H9 (cell line): ENCODE results near the gene SNED1. TPM values are rescaled to one million over a fixed set of nuclear protein-coding genes. Genes with fewer than 3 reads are reported as not detected.

Experiments used
- DNase-seq: peaks from one replicate; pipeline ENCODE4 v3.0.0-alpha.2; 2017
- H2AFZ ChIP-seq: one replicate; pipeline ENCODE4 v1.6.1; 2013; ENCODE audit warnings: mild to moderate bottlenecking, low read length, control low read depth, moderate library complexity
- H2AK5ac ChIP-seq: 2 replicates; pipeline ENCODE4 v1.6.1; 2013; ENCODE audit warnings: low read length, control low read depth, mixed read lengths; ENCODE audit not compliant: insufficient read length
- H2BK120ac ChIP-seq: one replicate; pipeline ENCODE4 v1.6.1; 2013; ENCODE audit warnings: low read depth, mild to moderate bottlenecking, low read length, control low read depth, inconsistent platforms; ENCODE audit not compliant: poor library complexity, severe bottlenecking
- H2BK12ac ChIP-seq: 2 replicates; pipeline ENCODE4 v1.6.1; 2013; ENCODE audit warnings: low read length, control low read depth, mixed read lengths, low read depth; ENCODE audit not compliant: insufficient read length
- H2BK15ac ChIP-seq: 2 replicates; pipeline ENCODE4 v1.6.1; 2013; ENCODE audit warnings: low read depth, low read length, control low read depth
- H2BK20ac ChIP-seq: one replicate; pipeline ENCODE4 v1.6.1; 2013; ENCODE audit warnings: low read depth, mild to moderate bottlenecking, low read length, control low read depth, inconsistent platforms; ENCODE audit not compliant: poor library complexity, severe bottlenecking
- H2BK5ac ChIP-seq: 2 replicates; pipeline ENCODE4 v1.6.1; 2013; ENCODE audit warnings: low read length, control low read depth, mixed read lengths; ENCODE audit not compliant: insufficient read length
- H3K14ac ChIP-seq: 2 replicates; pipeline ENCODE4 v1.6.1; 2013; ENCODE audit warnings: low read length, control low read depth; ENCODE audit not compliant: insufficient read depth
- H3K18ac ChIP-seq: 2 replicates; pipeline ENCODE4 v1.6.1; 2013; ENCODE audit warnings: low read depth, mild to moderate bottlenecking, mixed read lengths, low read length, control low read depth; ENCODE audit not compliant: insufficient read length
- H3K23ac ChIP-seq: 2 replicates; pipeline ENCODE4 v1.6.1; 2013; ENCODE audit warnings: low read length, control low read depth, mixed read lengths, low read depth; ENCODE audit not compliant: insufficient read length
- H3K23me2 ChIP-seq: 2 replicates; pipeline ENCODE4 v1.6.1; 2013; ENCODE audit warnings: low read depth, mild to moderate bottlenecking, mixed read lengths, low read length, control low read depth; ENCODE audit not compliant: insufficient read length, poor library complexity, severe bottlenecking
- H3K27ac ChIP-seq: 2 replicates; pipeline ENCODE4 v1.5.1; 2013; ENCODE audit warnings: low read length, control low read depth, mixed read lengths, low read depth; ENCODE audit not compliant: insufficient read length
- H3K27me3 ChIP-seq: 2 replicates; pipeline ENCODE4 v1.6.1; 2013; ENCODE audit warnings: low read length, control low read depth, inconsistent platforms; ENCODE audit not compliant: insufficient read depth
- H3K4ac ChIP-seq: 2 replicates; pipeline ENCODE4 v1.6.1; 2013; ENCODE audit warnings: low read depth, mild to moderate bottlenecking, control low read depth, inconsistent platforms, low read length, moderate library complexity
- H3K4me1 ChIP-seq: 2 replicates; pipeline ENCODE4 v1.6.1; 2013; ENCODE audit warnings: low read length, control low read depth, inconsistent platforms; ENCODE audit not compliant: insufficient read depth
- H3K4me2 ChIP-seq: 2 replicates; pipeline ENCODE4 v1.6.1; 2013; ENCODE audit warnings: low read length, control low read depth, mixed read lengths; ENCODE audit not compliant: insufficient read length, insufficient read depth
- H3K56ac ChIP-seq: 2 replicates; pipeline ENCODE4 v1.6.1; 2013; ENCODE audit warnings: low read depth, mild to moderate bottlenecking, mixed read lengths, low read length, control low read depth; ENCODE audit not compliant: insufficient read length
- H3K79me1 ChIP-seq: 2 replicates; pipeline ENCODE4 v1.6.1; 2013; ENCODE audit warnings: low read depth, mild to moderate bottlenecking, moderate library complexity, low read length, control low read depth, inconsistent platforms; ENCODE audit not compliant: insufficient read depth, poor library complexity, severe bottlenecking
- H3K79me2 ChIP-seq: 2 replicates; pipeline ENCODE4 v1.6.1; 2013; ENCODE audit warnings: low read length, control low read depth, inconsistent platforms; ENCODE audit not compliant: insufficient read depth
- H3K9ac ChIP-seq: 2 replicates; pipeline ENCODE4 v1.6.1; 2013; ENCODE audit warnings: low read length, control low read depth, mixed read lengths; ENCODE audit not compliant: insufficient read length; ENCODE audit errors: extremely low read depth
- H3K9me3 ChIP-seq: one replicate; pipeline ENCODE4 v1.6.1; 2013; ENCODE audit warnings: low read depth, low read length, inconsistent platforms; ENCODE audit not compliant: control insufficient read depth
- H3T11ph ChIP-seq: one replicate; pipeline ENCODE4 v1.6.1; 2013; ENCODE audit warnings: mild to moderate bottlenecking, low read length, control low read depth, inconsistent platforms
- H4K20me1 ChIP-seq: one replicate; pipeline ENCODE4 v1.6.1; 2013; ENCODE audit not compliant: control insufficient read depth, insufficient read length, insufficient read depth
- H4K5ac ChIP-seq: 2 replicates; pipeline ENCODE4 v1.6.1; 2013; ENCODE audit warnings: low read depth, mild to moderate bottlenecking, mixed read lengths, low read length, control low read depth; ENCODE audit not compliant: insufficient read length
- H4K8ac ChIP-seq: replicated peaks from 2 replicates; pipeline ENCODE4 v1.6.1; 2013; ENCODE audit warnings: low read length, control low read depth, mixed read lengths, low read depth; ENCODE audit not compliant: insufficient read length
- H4K91ac ChIP-seq: 2 replicates; pipeline ENCODE4 v1.6.1; 2013; ENCODE audit warnings: low read depth, mild to moderate bottlenecking, moderate library complexity, mixed read lengths, low read length, control low read depth; ENCODE audit not compliant: insufficient read length
- H3K27ac Mint-ChIP-seq, 3 experiments: 2 replicates in 2 of 3; 3 replicates in 1 of 3; pipeline ENCODE4 v1.8.0; 2020 to 2021; ENCODE audit warnings: mixed read lengths in 3 of 3, mild to moderate bottlenecking in 1 of 3, moderate library complexity in 1 of 3
- H3K27me3 Mint-ChIP-seq: 2 replicates; pipeline ENCODE4 v1.8.0; 2021; ENCODE audit warnings: low read depth, mild to moderate bottlenecking, moderate library complexity, mixed read lengths
- H3K36me3 Mint-ChIP-seq, 3 experiments: 2 replicates in 2 of 3; 3 replicates in 1 of 3; pipeline ENCODE4 v1.8.0; 2020 to 2021; ENCODE audit warnings: low read depth in 3 of 3, mixed read lengths in 3 of 3; ENCODE audit not compliant: insufficient read depth in 1 of 3
- H3K4me1 Mint-ChIP-seq, 2 experiments: 2 replicates each; pipeline ENCODE4 v1.8.0; 2020; ENCODE audit warnings: mixed read lengths in 2 of 2
- H3K4me3 Mint-ChIP-seq, 2 experiments: 2 replicates in 1 of 2; 3 replicates in 1 of 2; pipeline ENCODE4 v1.8.0; 2020 to 2021; ENCODE audit warnings: mild to moderate bottlenecking in 2 of 2, mixed read lengths in 2 of 2, moderate library complexity in 1 of 2
- H3K9me3 Mint-ChIP-seq, 2 experiments: 2 replicates in 1 of 2; 3 replicates in 1 of 2; pipeline ENCODE4 v1.8.0; 2020; ENCODE audit warnings: mild to moderate bottlenecking in 2 of 2, mixed read lengths in 2 of 2, moderate library complexity in 1 of 2
- CTCF ChIP-seq: fragments of 200-600 bp; sonication (generic); conservative IDR thresholded peaks from 3 replicates; pipeline ENCODE4 v1.8.0; 2021; ENCODE audit warnings: antibody characterized with exemption, mild to moderate bottlenecking
- WGBS: extraction: QIAGEN DNeasy Blood & Tissue Kit; methylation state at CpG from one replicate; pipeline ENCODE4 v1.1.7; 2013; ENCODE audit warnings: missing lambda C conversion rate, low lambda C conversion rate, mixed read lengths; ENCODE audit not compliant: insufficient read length; ENCODE audit errors: extremely low coverage; 5-methylcytosine and 5-hydroxymethylcytosine counted together
- total RNA-seq: library from RNA; stranded (reverse); gene quantifications from 2 replicates; pipeline ENCODE4 v1.2.1, GENCODE V29; 2021

SNED1 gene
- total RNA-seq, 1 experiment from 2014 or later, result 2.5 TPM

GRCh38 chr2:241109210-241110088 lies 111.0 kb downstream of the SNED1 start:
- H4K5ac ChIP-seq, result no peak overlapping the region
- H3K56ac ChIP-seq, result no peak overlapping the region
- H4K8ac ChIP-seq, result no peak overlapping the region
- H3K23ac ChIP-seq, result no peak overlapping the region
- H3K4me2 ChIP-seq, result no peak overlapping the region
- no peak overlapping the region for H3K9ac ChIP-seq
- H3K4ac ChIP-seq, result no peak overlapping the region
- Mint-ChIP-seq H3K4me3 (no peak overlapping the region), H3K36me3 (peaks cover 3 to 41% (median 28%) of the 10 kb centered on the region in 3 experiments; a peak in 6 of 7 replicates), H3K4me1 (no peaks in the 10 kb centered on the region), H3K9me3 (no peaks in the 10 kb centered on the region), H3K27me3 (no peaks in the 10 kb centered on the region), H3K27ac (peak overlapping the region in 2 of 3 experiments; percentile 33 to 49; a peak in 1 of 7 replicates)
- H3K18ac ChIP-seq, result no peak overlapping the region
- H3K14ac ChIP-seq, result no peak overlapping the region
- H3K9me3 ChIP-seq, result no peaks in the 10 kb centered on the region
- H3K27ac ChIP-seq, result no peak overlapping the region
- H2BK120ac ChIP-seq, result no peak overlapping the region
- H2BK12ac ChIP-seq, result no peak overlapping the region
- H2BK15ac ChIP-seq, result no peak overlapping the region
- H2BK5ac ChIP-seq, result no peak overlapping the region
- no peak overlapping the region for H3T11ph ChIP-seq
- H2AK5ac ChIP-seq, result no peak overlapping the region
- H3K79me1 ChIP-seq, result no peaks in the 10 kb centered on the region
- WGBS, result no CpG with 5 or more reads among the region's 14 CpGs
- no peaks in the 10 kb centered on the region for H3K23me2 ChIP-seq
- no peak for DNase-seq
- no peaks in the 10 kb centered on the region for H3K4me1 ChIP-seq
- H4K91ac ChIP-seq, result no peak overlapping the region
- no peaks in the 10 kb centered on the region for H4K20me1 ChIP-seq
- no peaks in the 10 kb centered on the region for H3K27me3 ChIP-seq
- H2AFZ ChIP-seq, result no peak overlapping the region
- TF ChIP-seq CTCF, result no peak
- no peak overlapping the region for H2BK20ac ChIP-seq
- H3K79me2 ChIP-seq, result no peaks in the 10 kb centered on the region
